HepG2 (cell line): ENCODE results near the gene SOAT2. TPM values are rescaled to one million over a fixed set of nuclear protein-coding genes. Genes with fewer than 3 reads are reported as not detected.

Source experiments
- ATAC-seq: fragments of 200-7000 bp; cut with Tn5 transposase; 3 replicates; pipeline ENCODE4 v1.9.1; 2020; ENCODE audit warnings: mild to moderate bottlenecking, moderate library complexity
- BruUV-seq: library from RNA; stranded (reverse); fragments of 400-500 nt; replicated peaks from 2 replicates; lab custom pipeline; 2021; lab: Mats Ljungman, UMichigan
- CTCF ChIA-PET: fragments of 300-600 bp; formaldehyde crosslinking; extraction: SDS; loops from one replicate; lab custom pipeline; 2021; ENCODE audit warnings: low total read pairs, inconsistent platforms, low intra/inter-chr PET ratio; lab: Yijun Ruan, JAX
- POLR2A ChIA-PET: fragments of 350-600 bp; sonication (Branson Sonifier 250); formaldehyde crosslinking; loops from one replicate; lab custom pipeline; 2020; ENCODE audit warnings: antibody characterized with exemption, inconsistent platforms; lab: Yijun Ruan, JAX
- DNase-seq: peaks from one replicate; pipeline ENCODE4 v3.0.0-alpha.2; 2015; ENCODE audit warnings: low spot score
- FAIRE-seq: peaks from 3 replicates; lab custom pipeline; 2011; peaks lifted over from hg19 to GRCh38; lab: Jason Lieb, UNC
- H2AFZ ChIP-seq: one replicate; pipeline ENCODE4 v1.6.1; 2011; ENCODE audit warnings: low read length, inconsistent platforms
- H3K27ac ChIP-seq: fragments of 300-600 bp; 3 replicates; pipeline ENCODE4 v1.8.0; 2011; ENCODE audit warnings: mixed run types, mild to moderate bottlenecking, mixed read lengths, low read length, inconsistent platforms; ENCODE audit not compliant: insufficient read depth; ENCODE audit errors: extremely low read length
- H3K27me3 ChIP-seq, 2 experiments: fragments of 200-600 bp in 1 of 2; 2 replicates in 1 of 2; 3 replicates in 1 of 2; pipeline versions ENCODE4 v1.6.0 to v1.8.0; 2011; ENCODE audit warnings: low read length in 2 of 2, mild to moderate bottlenecking in 2 of 2, moderate library complexity in 2 of 2, inconsistent platforms in 1 of 2; ENCODE audit not compliant: insufficient read depth in 2 of 2, control insufficient read depth in 1 of 2
- H3K36me3 ChIP-seq, 2 experiments: fragments of 200-600 bp in 1 of 2; replicated peaks in 1 of 2; 2 replicates in 1 of 2; 3 replicates in 1 of 2; pipeline versions ENCODE4 v1.5.1 to v1.8.0; 2011; ENCODE audit warnings: low read length in 2 of 2, inconsistent platforms in 1 of 2; ENCODE audit not compliant: insufficient read depth in 2 of 2, control insufficient read depth in 1 of 2
- H3K4me1 ChIP-seq: 2 replicates; pipeline ENCODE4 v1.5.1; 2012; ENCODE audit warnings: low read length, inconsistent platforms; ENCODE audit not compliant: insufficient read depth
- H3K4me2 ChIP-seq: 2 replicates; pipeline ENCODE4 v1.6.0; 2011; ENCODE audit warnings: low read depth, low read length, inconsistent platforms
- H3K4me3 ChIP-seq, 3 experiments: fragments of 200-600 bp in 1 of 3; sonication (generic), shearing (Covaris generic) in 1 of 3; replicated peaks in 1 of 3; 2 replicates each; pipeline ENCODE4 v1.5.1; 2011 to 2016; ENCODE audit warnings: low read length in 3 of 3, inconsistent platforms in 2 of 3, low read depth in 2 of 3, mild to moderate bottlenecking in 2 of 3, control low read depth in 1 of 3, mixed read lengths in 1 of 3; ENCODE audit not compliant: insufficient read depth in 1 of 3
- H3K79me2 ChIP-seq: one replicate; pipeline ENCODE4 v1.6.1; 2011; ENCODE audit warnings: low read length, inconsistent platforms; ENCODE audit not compliant: insufficient read depth
- H3K9ac ChIP-seq: 2 replicates; pipeline ENCODE4 v1.6.0; 2011; ENCODE audit warnings: mild to moderate bottlenecking, low read depth, low read length, inconsistent platforms; ENCODE audit not compliant: insufficient read depth
- H3K9me3 ChIP-seq: 2 replicates; pipeline ENCODE4 v1.5.1; 2012; ENCODE audit warnings: mild to moderate bottlenecking, low read length
- H4K20me1 ChIP-seq: 2 replicates; pipeline ENCODE4 v1.6.0; 2011; ENCODE audit warnings: inconsistent platforms, mild to moderate bottlenecking, low read length, moderate library complexity; ENCODE audit not compliant: insufficient read depth
- E2F2 ChIP-seq: sonication (generic); formaldehyde crosslinking; IDR thresholded peaks from 2 replicates; pipeline ENCODE4 v1.4.0; 2020; ENCODE audit warnings: missing genetic modification reagents, borderline replicate concordance
- FOSL1 ChIP-seq: sonication (generic); formaldehyde crosslinking; IDR thresholded peaks from 2 replicates; pipeline ENCODE4 v1.9.0; 2021; ENCODE audit warnings: missing genetic modification reagents, borderline replicate concordance
- GPN1 ChIP-seq: sonication (generic); formaldehyde crosslinking; IDR thresholded peaks from 2 replicates; pipeline ENCODE4 v1.5.1; 2020; ENCODE audit warnings: missing genetic modification reagents, borderline replicate concordance
- U2AF2 ChIP-seq: fragments of 200-400 bp; formaldehyde crosslinking; IDR thresholded peaks from 2 replicates; pipeline ENCODE4 v1.6.1; 2017; ENCODE audit warnings: low read depth, mild to moderate bottlenecking, low read length
- YEATS2 ChIP-seq: sonication (generic); formaldehyde crosslinking; IDR thresholded peaks from 2 replicates; pipeline ENCODE4 v1.4.0; 2020; ENCODE audit warnings: missing genetic modification reagents, borderline replicate concordance
- ZNF160 ChIP-seq: sonication (generic); formaldehyde crosslinking; IDR thresholded peaks from 2 replicates; pipeline ENCODE4 v1.8.0; 2022; ENCODE audit warnings: mild to moderate bottlenecking, inconsistent platforms, missing genetic modification reagents
- ZNF276 ChIP-seq: sonication (generic); formaldehyde crosslinking; IDR thresholded peaks from 2 replicates; pipeline ENCODE4 v1.4.0; 2020; ENCODE audit warnings: mild to moderate bottlenecking, low read depth, missing genetic modification reagents
- ZNF512B ChIP-seq: sonication (generic); formaldehyde crosslinking; IDR thresholded peaks from 2 replicates; pipeline ENCODE4 v1.5.1; 2020; ENCODE audit warnings: missing genetic modification reagents, mild to moderate bottlenecking, borderline replicate concordance
- ZNF572 ChIP-seq: sonication (generic); formaldehyde crosslinking; IDR thresholded peaks from 2 replicates; pipeline ENCODE4 v1.5.1; 2020; ENCODE audit warnings: mild to moderate bottlenecking, missing genetic modification reagents
- WGBS: methylation state at CpG from one replicate; pipeline ENCODE4 v1.1.6; 2017; ENCODE audit warnings: low lambda C conversion rate; 5-methylcytosine and 5-hydroxymethylcytosine counted together
- in situ Hi-C: cut with HindIII; loops from 2 replicates; pipeline ENCODE4 v1.10.0; 2017; ENCODE audit warnings: low pct_unique_long_range_greater_than_20kb; ENCODE audit not compliant: extremely low pct_ligation_motif_present
- intact Hi-C: fragments of 100-400 bp; cut with micrococcal nuclease; formaldehyde crosslinking; loops from one replicate; pipeline ENCODE4 v1.10.0; 2022; ENCODE audit not compliant: unreplicated experiment
- polyA plus RNA-seq, 8 experiments: library from polyadenylated mRNA; depleted of rRNA in 3 of 8; stranded (reverse) in 7 of 8; unstranded in 1 of 8; fragments of >200 nt; fragmentation: Illumina TruSeq in 4 of 8; extraction: Trizol in 4 of 8; gene quantifications; 2 replicates each; pipeline versions ENCODE4 v1.2.1 to v1.2.3, GENCODE V29; 2011 to 2016; ENCODE audit warnings: low read depth in 4 of 8, missing spikeins in 1 of 8, mixed read lengths in 1 of 8; ENCODE audit not compliant: insufficient read depth in 1 of 8
- total RNA-seq, 5 experiments: library from RNA; depleted of rRNA; stranded (reverse); fragments of >200 nt; fragmentation: Illumina TruSeq; extraction: Trizol; gene quantifications; 2 replicates each; pipeline ENCODE4 v1.2.3, GENCODE V29; 2016; ENCODE audit warnings: low read depth in 1 of 5

Gene SOAT2
- total and polyA plus RNA-seq, 2 of the 13 experiments (the other 11 are each of a cell fraction or from before 2014, with no cell fraction given) = 14.9 to 108 TPM

GRCh38 chr12:53055471-53056266 is 47.6 kb upstream of the SOAT2 start:
- Histone ChIP-seq H2AFZ (no peak overlapping the region), H3K79me2 (peaks cover 10% of the 10 kb centered on the region), H3K27ac (no peak overlapping the region), H3K4me1 (peaks cover 41% of the 10 kb centered on the region), H3K4me3 (no peak overlapping the region), H3K27me3 (no peaks in the 10 kb centered on the region), H3K36me3 (0 out of 5 replicates have a peak, but pooled peaks cover 0 to 7% of the 10 kb centered on the region in 2 experiments), H4K20me1 (no peaks in the 10 kb centered on the region), H3K9me3 (no peaks in the 10 kb centered on the region), H3K4me2 (no peak overlapping the region), H3K9ac (no peak overlapping the region)
- ChIA-PET POLR2A (interaction anchor here (0.6 to 5.9 kb wide), 6 partner anchors 9 to 47 kb away, joined by 3 to 60 read pairs (median 8); partner anchors contain the start of genes SOAT2 and SPRYD3), CTCF (no interaction called here)
- DNase-seq (no peak), ATAC-seq (no peak), FAIRE-seq (no peak)
- 76% methylated on average over 15 of the region's 15 CpGs for WGBS
- BruUV-seq = no TSS peak
- in situ Hi-C loops (no loop called here), intact Hi-C loops (no loop called here)
- TF ChIP-seq E2F2 = no peak

GRCh38 chr12:53056296-53056695 is 47.0 kb upstream of the SOAT2 start:
- in situ Hi-C loops = no loop called here
- TF ChIP-seq U2AF2 = no peak
- TF ChIP-seq ZNF160 (CRISPR knock-in tag) = no peak
- no peak for TF ChIP-seq GPN1
- TF ChIP-seq YEATS2 (CRISPR knock-in tag) = no peak
- no peak for TF ChIP-seq ZNF512B
- no peak for TF ChIP-seq ZNF572 (CRISPR knock-in tag)
- no peak for TF ChIP-seq ZNF276 (CRISPR knock-in tag)
- TF ChIP-seq FOSL1 = no peak

More at GRCh38 chr12:53056296-53056695, 47.0 kb upstream of the SOAT2 start:
- DNase-seq (no peak), FAIRE-seq (no peak), ATAC-seq (no peak)
- H3K36me3 ChIP-seq = 0 out of 5 replicates have a peak, but pooled peaks cover 0 to 7% of the 10 kb centered on the region in 2 experiments
- peaks cover 41% of the 10 kb centered on the region for H3K4me1 ChIP-seq
- H3K4me2 ChIP-seq = no peak overlapping the region
- no peaks in the 10 kb centered on the region for H3K27me3 ChIP-seq
- intact Hi-C loops = no loop called here
- H4K20me1 ChIP-seq = no peaks in the 10 kb centered on the region
- BruUV-seq = no TSS peak
- POLR2A ChIA-PET = interaction anchor here (2.0 to 4.6 kb wide), 3 partner anchors 9 to 46 kb away, joined by 6 to 23 read pairs (median 7); partner anchors contain the start of gene SOAT2
- no peak overlapping the region for H3K27ac ChIP-seq
- H3K9me3 ChIP-seq = no peaks in the 10 kb centered on the region
- no peak overlapping the region for H3K4me3 ChIP-seq
- CTCF ChIA-PET = no interaction called here
- WGBS = 87% methylated on average over 5 of the region's 5 CpGs
- no peak overlapping the region for H3K9ac ChIP-seq
- H2AFZ ChIP-seq = no peak overlapping the region
- peaks cover 8% of the 10 kb centered on the region for H3K79me2 ChIP-seq
